Esophagus squamous epithelium (tissue), 4 donors: ENCODE data around the gene CEP63.

ENCODE experiments used
- CTCF ChIP-seq, 6 experiments: fragments of 450-650 bp in 4 of 6; fragments of 200-600 bp in 2 of 6; sonication (generic) in 2 of 6; IDR thresholded peaks; one replicate each; pipeline ENCODE4 v1.5.1; 2016 to 2019; ENCODE audit warnings: antibody characterized with exemption in 6 of 6, mild to moderate bottlenecking in 4 of 6, moderate library complexity in 4 of 6
- POLR2A ChIP-seq, 4 donors: fragments of 450-650 bp; IDR thresholded peaks; one replicate each; pipeline ENCODE4 v1.6.1; 2017; ENCODE audit warnings: antibody characterized with exemption in 4 of 4, mild to moderate bottlenecking in 4 of 4, moderate library complexity in 3 of 4

GRCh38 chr3:134457376-134458074 is 28.3 kb upstream of the CEP63 start:
- TF ChIP-seq CTCF (IDR thresholded peaks at IDR 0.05) (no peak), POLR2A (IDR thresholded peaks at IDR 0.05) (no peak)
